GM20000 (cell line): ENCODE results near the gene ADCY5.

Experiments
- DNase-seq: peaks from one replicate; pipeline ENCODE4 v3.0.0; 2012; ENCODE audit warnings: low spot score
- CTCF ChIP-seq: IDR thresholded peaks from 2 replicates; pipeline ENCODE4 v1.5.1; 2012; ENCODE audit warnings: mild to moderate bottlenecking, control low read depth; ENCODE audit errors: extremely low read depth, missing control alignments

Gene ADCY5

GRCh38 chr3:123421353-123422174 lies 27.3 kb downstream of the ADCY5 start:
- no peak for DNase-seq
- no peak for TF ChIP-seq CTCF

- no peak for TF ChIP-seq CTCF
- no peak for DNase-seq
Observed at GRCh38 chr3:123420416-123420968, 28.4 kb downstream of the ADCY5 start.

GRCh38 chr3:123419850-123420297 lies 29.0 kb downstream of the ADCY5 start:
- DNase-seq: no peak
- TF ChIP-seq CTCF: no peak

- no peak for TF ChIP-seq CTCF
- DNase-seq: no peak
Observed at GRCh38 chr3:123419181-123419849, 29.6 kb downstream of the ADCY5 start.

GRCh38 chr3:123416647-123417046 lies 32.2 kb downstream of the ADCY5 start:
- no peak for TF ChIP-seq CTCF
- no peak for DNase-seq

GRCh38 chr3:123416173-123416572 lies 32.7 kb downstream of the ADCY5 start:
- no peak for TF ChIP-seq CTCF
- no peak for DNase-seq
